HG03460 (cell line): ENCODE results near the gene CDH4.

Experiments
- ATAC-seq: cut with Tn5 transposase; IDR thresholded peaks from one replicate; pipeline ENCODE4 v1.9.1; 2021; ENCODE audit not compliant: unreplicated experiment

CDH4 gene

GRCh38 chr20:61434341-61434781, 182.3 kb downstream of the CDH4 start:
- no peak for ATAC-seq

- ATAC-seq = no peak
These were observed 183.2 kb downstream of the CDH4 start for GRCh38 chr20:61435184-61435822.

GRCh38 chr20:61435823-61436220, 183.8 kb downstream of the CDH4 start:
- ATAC-seq = no peak

- ATAC-seq = no peak
These were observed 184.2 kb downstream of the CDH4 start for GRCh38 chr20:61436283-61436666.

GRCh38 chr20:61436667-61437279, 184.7 kb downstream of the CDH4 start:
- ATAC-seq = no peak

GRCh38 chr20:61437280-61438206, 185.5 kb downstream of the CDH4 start:
- ATAC-seq = no peak

- no peak for ATAC-seq
These were observed 186.2 kb downstream of the CDH4 start for GRCh38 chr20:61438285-61438684.

- no peak for ATAC-seq
These were observed 187.2 kb downstream of the CDH4 start for GRCh38 chr20:61439251-61439650.

- ATAC-seq = no peak
These were observed 188.5 kb downstream of the CDH4 start for GRCh38 chr20:61440548-61441055.

GRCh38 chr20:61441537-61441936, 189.5 kb downstream of the CDH4 start:
- ATAC-seq = no peak

- ATAC-seq = no peak
These were observed 190.1 kb downstream of the CDH4 start for GRCh38 chr20:61442075-61442670.

GRCh38 chr20:61442718-61443117, 190.7 kb downstream of the CDH4 start:
- ATAC-seq = no peak

- no peak for ATAC-seq
These were observed 191.5 kb downstream of the CDH4 start for GRCh38 chr20:61443443-61444126.

GRCh38 chr20:61444637-61445036, 192.6 kb downstream of the CDH4 start:
- ATAC-seq = no peak

- ATAC-seq = no peak
These were observed 193.1 kb downstream of the CDH4 start for GRCh38 chr20:61445138-61445537.

GRCh38 chr20:61445741-61446140, 193.7 kb downstream of the CDH4 start:
- no peak for ATAC-seq

- no peak for ATAC-seq
These were observed 195.9 kb downstream of the CDH4 start for GRCh38 chr20:61447952-61448351.

GRCh38 chr20:61448386-61448785, 196.3 kb downstream of the CDH4 start:
- no peak for ATAC-seq

GRCh38 chr20:61449057-61449609, 197.1 kb downstream of the CDH4 start:
- no peak for ATAC-seq

- ATAC-seq = no peak
These were observed 197.9 kb downstream of the CDH4 start for GRCh38 chr20:61449916-61450315.
